ENCODE data around the gene CAMK2A. TPM values are rescaled to one million over a fixed set of nuclear protein-coding genes. Genes with fewer than 3 reads are reported as not detected.
A peak's percentile ranks its signal among the peaks of the same experiment; 100 is the strongest.

CAMK2A gene
- total RNA-seq, 1 donor from 2014 or later = not detected

DNA sequence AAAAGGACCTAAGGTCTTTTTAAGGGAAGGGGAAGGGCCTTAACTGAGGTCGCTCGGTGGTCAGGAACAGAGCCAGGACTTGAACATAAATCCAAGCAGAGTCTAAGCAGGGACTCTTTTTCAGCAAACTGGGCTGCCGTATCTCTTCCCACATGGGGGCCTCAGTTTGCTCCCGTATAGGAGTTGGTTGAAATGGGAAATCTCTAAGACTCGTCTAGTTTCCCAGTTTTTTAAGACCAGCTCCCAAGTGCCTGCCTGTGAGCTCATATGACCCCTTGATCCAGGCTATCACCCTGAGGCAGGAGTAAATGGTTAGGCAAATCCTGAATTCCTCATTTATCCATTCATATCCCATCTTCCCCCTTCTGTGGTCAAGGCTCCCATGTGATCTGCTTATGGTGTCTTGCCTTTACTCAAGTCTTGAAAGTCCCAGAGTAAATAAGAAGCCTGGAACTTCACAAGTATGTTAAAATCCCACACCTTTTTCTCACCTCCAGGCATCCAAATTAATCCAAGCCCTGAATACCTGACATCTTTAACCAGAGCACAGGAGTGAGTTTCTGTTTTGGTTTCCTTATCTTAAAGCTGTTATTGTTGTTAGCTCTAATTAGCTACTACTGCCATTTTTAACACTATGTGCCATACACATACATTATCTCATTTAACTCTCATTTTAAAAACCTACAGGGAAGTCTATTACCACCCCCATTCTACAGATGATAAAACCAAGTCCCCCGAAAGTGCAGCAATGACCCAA is 10.2 kb upstream of the CAMK2A start:
- Mint-ChIP-seq H3K27me3 (ENCODE audit: low read depth) (no peaks in the 10 kb centered on the region), H3K9me3 (ENCODE audit: low read depth) (no peaks in the 10 kb centered on the region), H3K4me3 (ENCODE audit: unreplicated experiment) (no peak overlapping the region), H3K4me1 (ENCODE audit: low read depth) (peaks cover 49% of the 10 kb centered on the region), H3K27ac (ENCODE audit: unreplicated experiment) (no peak overlapping the region), H3K36me3 (ENCODE audit: low read depth) (no peaks in the 10 kb centered on the region)
- TF ChIP-seq, protein P1, sequence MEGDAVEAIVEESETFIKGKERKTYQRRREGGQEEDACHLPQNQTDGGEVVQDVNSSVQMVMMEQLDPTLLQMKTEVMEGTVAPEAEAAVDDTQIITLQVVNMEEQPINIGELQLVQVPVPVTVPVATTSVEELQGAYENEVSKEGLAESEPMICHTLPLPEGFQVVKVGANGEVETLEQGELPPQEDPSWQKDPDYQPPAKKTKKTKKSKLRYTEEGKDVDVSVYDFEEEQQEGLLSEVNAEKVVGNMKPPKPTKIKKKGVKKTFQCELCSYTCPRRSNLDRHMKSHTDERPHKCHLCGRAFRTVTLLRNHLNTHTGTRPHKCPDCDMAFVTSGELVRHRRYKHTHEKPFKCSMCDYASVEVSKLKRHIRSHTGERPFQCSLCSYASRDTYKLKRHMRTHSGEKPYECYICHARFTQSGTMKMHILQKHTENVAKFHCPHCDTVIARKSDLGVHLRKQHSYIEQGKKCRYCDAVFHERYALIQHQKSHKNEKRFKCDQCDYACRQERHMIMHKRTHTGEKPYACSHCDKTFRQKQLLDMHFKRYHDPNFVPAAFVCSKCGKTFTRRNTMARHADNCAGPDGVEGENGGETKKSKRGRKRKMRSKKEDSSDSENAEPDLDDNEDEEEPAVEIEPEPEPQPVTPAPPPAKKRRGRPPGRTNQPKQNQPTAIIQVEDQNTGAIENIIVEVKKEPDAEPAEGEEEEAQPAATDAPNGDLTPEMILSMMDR (IDR thresholded peaks at IDR 0.05) = no peak
- no peak for DNase-seq (ENCODE audit: low spot score)

DNA sequence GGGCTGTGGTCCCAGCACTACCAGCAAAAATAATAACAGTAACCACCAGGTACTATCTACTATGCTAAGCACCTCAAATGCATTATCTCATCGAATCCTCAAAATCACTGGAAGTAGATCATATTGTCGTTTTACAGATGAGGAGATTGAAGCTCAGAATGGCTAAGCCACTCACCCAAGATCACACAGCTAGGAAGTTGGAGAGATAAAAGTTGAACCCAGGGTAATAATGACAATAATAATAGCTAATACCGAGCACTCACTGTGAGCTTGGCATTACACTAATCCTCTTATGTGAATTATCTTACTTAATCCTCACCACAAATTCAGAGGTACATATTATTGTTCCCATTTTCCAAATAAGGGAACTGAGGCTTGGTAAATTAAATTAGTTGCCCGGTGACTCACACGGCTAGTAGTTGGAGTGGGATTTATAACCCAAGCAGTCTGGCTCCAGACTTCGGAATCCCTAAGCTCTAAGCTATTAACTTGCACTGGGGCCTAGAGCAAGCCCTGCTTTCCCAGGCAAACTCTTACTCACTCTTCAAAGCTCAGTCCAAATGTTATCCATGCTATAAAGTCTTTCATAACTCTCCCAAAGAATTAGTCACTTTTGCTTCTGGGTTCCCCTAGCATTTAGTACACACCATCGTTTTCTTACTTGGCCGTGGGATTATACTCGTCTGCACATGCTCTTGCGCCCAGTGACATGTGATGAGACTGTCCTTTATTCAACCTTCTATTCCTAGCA is 9.3 kb upstream of the CAMK2A start:
- no peak overlapping the region for H3K4me3 Mint-ChIP-seq (ENCODE audit: unreplicated experiment)
- TF ChIP-seq, protein P1 (IDR thresholded peaks at IDR 0.05) = no peak
- peaks cover 44% of the 10 kb centered on the region for H3K4me1 Mint-ChIP-seq (ENCODE audit: low read depth)
- no peaks in the 10 kb centered on the region for H3K36me3 Mint-ChIP-seq (ENCODE audit: low read depth)
- DNase-seq (ENCODE audit: low spot score) = no peak
- H3K27me3 Mint-ChIP-seq (ENCODE audit: low read depth) = no peaks in the 10 kb centered on the region
- peak overlapping the region; percentile 19 for H3K27ac Mint-ChIP-seq (ENCODE audit: unreplicated experiment)
- H3K9me3 Mint-ChIP-seq (ENCODE audit: low read depth) = no peaks in the 10 kb centered on the region

DNA sequence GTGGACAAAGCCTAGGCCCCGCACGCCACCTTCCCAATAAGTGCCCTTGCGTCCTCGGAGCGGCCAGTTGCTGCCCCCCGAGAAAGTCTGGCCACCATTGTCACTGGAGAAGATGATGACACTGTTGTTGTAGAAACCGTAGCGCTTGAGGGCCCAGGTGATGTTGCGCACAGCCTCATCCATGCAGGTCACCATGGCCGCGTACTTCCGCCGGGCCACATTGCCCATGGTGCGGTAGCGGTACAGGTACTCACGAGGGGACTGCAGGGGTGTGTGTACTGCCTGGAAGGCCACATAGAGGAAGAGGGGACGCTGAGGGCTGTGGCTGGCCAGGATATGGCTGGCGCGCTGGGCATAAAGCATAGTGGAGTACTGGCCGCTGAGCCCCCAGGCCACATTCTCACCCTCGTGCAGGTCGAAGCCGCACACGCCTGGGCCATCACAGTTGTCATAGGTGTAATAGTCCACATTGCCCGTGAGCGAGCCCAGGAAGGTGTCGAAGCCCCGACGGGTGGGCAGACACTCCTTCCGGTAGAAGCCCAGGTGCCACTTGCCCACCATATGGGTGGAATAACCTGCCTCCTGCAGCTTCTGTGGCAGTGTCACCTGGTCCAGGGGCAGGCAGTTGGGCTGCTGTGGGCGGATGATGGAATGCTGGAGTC is 8.5 kb upstream of the CAMK2A start:
- H3K27me3 Mint-ChIP-seq (ENCODE audit: low read depth) = no peaks in the 10 kb centered on the region
- peaks cover 36% of the 10 kb centered on the region for H3K4me1 Mint-ChIP-seq (ENCODE audit: low read depth)
- H3K4me3 Mint-ChIP-seq (ENCODE audit: unreplicated experiment) = no peak overlapping the region
- DNase-seq (ENCODE audit: low spot score) = no peak
- H3K36me3 Mint-ChIP-seq (ENCODE audit: low read depth) = no peaks in the 10 kb centered on the region
- no peaks in the 10 kb centered on the region for H3K9me3 Mint-ChIP-seq (ENCODE audit: low read depth)
- TF ChIP-seq, protein P1 (IDR thresholded peaks at IDR 0.05) = no peak
- H3K27ac Mint-ChIP-seq (ENCODE audit: unreplicated experiment) = no peak overlapping the region

DNA sequence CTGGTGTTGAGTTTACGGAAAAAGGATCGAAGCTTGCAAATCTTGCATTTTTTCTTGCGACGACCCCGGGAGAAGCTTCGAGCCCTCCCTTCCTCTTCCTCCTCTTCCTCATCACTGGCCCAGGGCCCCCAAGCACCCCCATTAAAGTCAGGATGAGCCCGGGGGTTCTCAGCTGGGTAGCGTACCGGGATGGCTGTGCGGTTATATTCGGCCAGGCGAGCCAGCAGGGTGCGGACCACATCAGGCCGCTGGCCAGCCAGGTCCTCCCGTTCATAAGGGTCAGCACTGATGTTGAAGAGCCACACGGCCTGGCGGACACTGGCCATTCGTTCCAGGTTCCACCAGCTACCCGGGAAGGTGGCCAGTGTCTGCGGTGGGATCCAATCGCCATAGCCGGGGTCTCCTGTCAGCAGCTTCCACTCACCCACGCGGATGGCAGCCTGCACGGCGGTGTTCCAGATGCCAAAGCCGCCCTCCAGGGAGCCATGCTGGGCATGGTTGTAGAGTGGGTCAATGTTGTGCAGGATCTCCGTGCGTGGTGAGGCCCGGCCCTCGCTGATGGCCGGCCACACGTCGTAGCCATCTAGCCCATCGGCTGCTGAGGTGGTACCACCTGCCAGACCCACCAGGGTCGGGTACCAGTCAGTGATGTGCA is 7.8 kb upstream of the CAMK2A start:
- DNase-seq (ENCODE audit: low spot score) = peak; percentile 54
- Mint-ChIP-seq H3K4me1 (ENCODE audit: low read depth) (peaks cover 31% of the 10 kb centered on the region), H3K36me3 (ENCODE audit: low read depth) (no peaks in the 10 kb centered on the region), H3K9me3 (ENCODE audit: low read depth) (no peaks in the 10 kb centered on the region), H3K4me3 (ENCODE audit: unreplicated experiment) (no peak overlapping the region), H3K27me3 (ENCODE audit: low read depth) (no peaks in the 10 kb centered on the region), H3K27ac (ENCODE audit: unreplicated experiment) (no peak overlapping the region)
- TF ChIP-seq, protein P1 (IDR thresholded peaks at IDR 0.05) = no peak

DNA sequence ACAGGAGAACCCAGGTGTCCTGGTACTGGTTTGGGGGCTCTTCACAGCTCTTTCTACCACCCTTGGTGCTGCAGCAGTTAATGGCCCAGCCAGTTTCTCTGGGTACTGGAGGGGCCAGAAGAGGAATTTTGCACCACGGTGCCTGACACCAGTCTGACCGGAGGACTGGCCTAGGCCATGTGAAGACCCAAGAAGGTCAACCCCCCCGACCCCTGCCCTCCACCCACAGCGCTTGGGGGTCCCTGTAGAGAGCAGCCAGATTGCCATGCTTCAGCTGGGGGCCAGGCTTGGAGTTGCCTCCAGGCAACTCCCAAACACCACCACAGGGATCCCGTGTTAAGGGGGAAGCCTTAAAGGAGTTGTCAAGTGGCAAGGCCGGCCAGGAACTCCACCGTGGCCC is 6.9 kb upstream of the CAMK2A start:
- no peak overlapping the region for H3K27ac Mint-ChIP-seq (ENCODE audit: unreplicated experiment)
- H3K36me3 Mint-ChIP-seq (ENCODE audit: low read depth) = no peaks in the 10 kb centered on the region
- H3K27me3 Mint-ChIP-seq (ENCODE audit: low read depth) = no peaks in the 10 kb centered on the region
- TF ChIP-seq, protein P1 (IDR thresholded peaks at IDR 0.05) = no peak
- DNase-seq (ENCODE audit: low spot score) = peak; percentile 82
- H3K9me3 Mint-ChIP-seq (ENCODE audit: low read depth) = no peaks in the 10 kb centered on the region
- no peak overlapping the region for H3K4me3 Mint-ChIP-seq (ENCODE audit: unreplicated experiment)
- H3K4me1 Mint-ChIP-seq (ENCODE audit: low read depth) = peaks cover 28% of the 10 kb centered on the region

All from chondrocyte (in vitro differentiated cells).